ENCODE measurements around the gene TRIM9. TPM values are rescaled to one million over a fixed set of nuclear protein-coding genes. Genes with fewer than 3 reads are reported as not detected.

The TRIM9 gene
- polyA plus RNA-seq, 3 donors, result 1.8 to 2.4 (median 1.9) TPM

DNA sequence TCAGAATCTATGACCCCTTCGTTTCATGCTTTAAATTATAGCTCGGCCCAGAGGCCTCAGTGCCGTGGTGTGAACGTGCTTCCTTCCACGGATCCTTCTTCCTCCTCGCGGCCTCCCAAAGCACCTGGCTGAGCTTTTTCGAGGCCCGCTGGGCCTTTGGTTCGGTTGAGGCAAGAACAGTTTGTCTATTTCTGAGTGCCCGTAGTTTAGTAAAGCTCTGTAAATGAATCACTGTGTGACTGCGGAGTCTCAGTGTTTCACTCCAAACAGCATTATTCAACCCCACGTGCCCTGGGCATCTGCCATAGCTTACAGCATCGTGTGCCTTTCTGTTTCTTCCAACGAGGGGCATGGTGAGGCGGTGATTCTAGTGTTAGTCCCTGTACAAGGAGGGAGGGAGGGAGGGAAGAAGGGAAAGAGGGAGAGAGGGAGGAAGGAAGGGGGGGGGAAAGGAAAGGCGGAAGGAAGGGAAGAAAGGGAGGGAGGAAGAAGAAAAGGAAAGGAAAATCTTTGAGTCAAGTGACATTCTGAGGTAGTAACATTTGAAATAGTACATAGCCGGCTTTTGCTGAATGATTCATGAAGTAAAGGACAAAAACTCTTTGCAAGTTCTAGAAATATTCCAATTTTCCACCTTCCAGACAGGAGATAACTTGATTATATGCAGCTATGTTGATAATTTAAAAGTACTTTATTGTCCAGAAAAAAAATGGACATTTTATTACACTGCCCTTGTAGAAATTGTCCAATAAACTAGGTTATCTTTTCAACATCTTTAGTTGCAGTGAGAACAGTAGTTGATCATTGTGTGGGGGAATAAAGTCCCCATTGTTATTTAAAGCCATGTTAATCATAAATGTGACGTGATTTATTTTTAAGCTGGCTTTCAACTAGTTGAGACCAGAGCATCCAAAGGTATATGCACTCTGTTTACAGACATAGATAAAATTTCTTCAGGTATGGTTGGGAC, 1.2 kb upstream of the TRIM9 start:
- DNase-seq (ENCODE audit: extremely low read depth in 1 of 11, low read depth in 9 of 11, low spot score in 4 of 11), result peak in 2 of 11 donors; percentile 25 to 27

DNA sequence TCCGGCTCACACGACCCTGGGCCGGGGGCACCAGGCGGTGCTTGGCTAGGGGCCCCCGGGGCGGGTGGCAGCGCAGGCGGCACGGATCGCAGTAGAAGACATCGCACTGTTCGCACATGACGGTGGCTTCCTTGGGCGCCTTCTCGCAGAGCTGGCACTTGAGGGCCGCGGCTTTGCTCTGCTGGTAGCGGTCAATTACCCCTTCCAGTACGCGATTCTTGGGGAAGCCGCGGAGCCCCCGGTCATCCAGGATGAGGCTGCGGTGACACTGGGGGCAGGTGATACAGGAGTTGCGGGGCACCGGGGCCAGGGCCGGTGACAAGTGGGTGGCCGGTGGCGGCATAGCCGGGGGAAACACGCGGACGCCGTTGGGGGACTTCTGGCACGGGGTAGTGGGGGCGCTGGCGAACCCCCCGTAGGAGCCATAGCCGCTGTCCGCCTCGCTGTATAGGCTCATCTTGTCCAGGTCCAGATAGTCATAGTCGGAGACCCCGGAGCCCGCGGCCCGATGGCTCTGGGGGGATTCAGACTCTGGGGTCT, 553 bp downstream of the TRIM9 start:
- DNase-seq (ENCODE audit: extremely low read depth in 1 of 11, low read depth in 9 of 11, low spot score in 4 of 11), result peak in 1 of 11 donors; percentile 3

DNA sequence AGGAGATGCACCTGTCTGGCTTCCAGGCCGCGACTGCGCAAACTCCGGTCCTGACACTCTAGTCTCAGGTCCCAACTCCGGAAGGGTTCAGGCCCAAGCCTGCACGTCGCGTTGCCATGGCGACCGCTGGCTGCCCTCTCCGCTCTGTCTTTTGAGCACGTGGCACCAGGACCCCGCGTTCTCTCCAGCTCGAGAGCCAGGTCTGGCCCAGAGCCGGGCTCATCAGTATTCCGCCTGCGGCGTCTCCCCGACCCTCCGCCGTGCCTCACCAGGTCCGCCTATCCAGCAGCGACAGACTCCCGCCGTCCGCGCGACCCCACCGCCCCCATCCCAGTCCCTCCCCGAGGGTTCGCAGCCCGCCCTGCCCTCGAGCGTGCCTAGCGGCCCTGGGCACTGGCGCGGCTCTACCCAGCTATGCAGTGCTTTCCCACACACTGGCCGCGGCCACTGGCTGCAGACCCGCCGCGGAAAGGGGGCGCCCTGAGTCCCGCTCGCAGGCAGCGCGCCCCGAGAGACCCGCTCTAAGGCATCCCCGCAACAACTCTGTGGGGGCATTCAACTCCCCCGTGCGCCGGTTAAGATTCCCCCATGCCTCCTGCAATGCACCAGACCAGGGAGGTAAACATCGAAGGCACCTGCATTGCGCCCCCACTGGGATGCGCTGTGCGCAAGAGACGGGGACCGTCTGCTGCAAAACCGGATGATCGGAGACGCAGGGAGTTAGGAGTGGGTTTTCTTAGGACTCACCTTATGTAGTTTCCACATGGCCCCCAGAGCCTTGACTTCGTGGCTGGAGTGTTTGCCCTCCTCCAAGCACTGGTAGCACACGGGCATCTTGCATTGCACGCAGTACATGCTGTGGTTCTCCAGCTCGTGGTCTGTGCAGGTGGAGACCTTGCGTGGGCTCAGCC, 1.3 kb downstream of the TRIM9 start:
- peak in 3 of 11 donors; percentile 13 to 18 (median 15) for DNase-seq (ENCODE audit: extremely low read depth in 1 of 11, low read depth in 9 of 11, low spot score in 4 of 11)

DNA sequence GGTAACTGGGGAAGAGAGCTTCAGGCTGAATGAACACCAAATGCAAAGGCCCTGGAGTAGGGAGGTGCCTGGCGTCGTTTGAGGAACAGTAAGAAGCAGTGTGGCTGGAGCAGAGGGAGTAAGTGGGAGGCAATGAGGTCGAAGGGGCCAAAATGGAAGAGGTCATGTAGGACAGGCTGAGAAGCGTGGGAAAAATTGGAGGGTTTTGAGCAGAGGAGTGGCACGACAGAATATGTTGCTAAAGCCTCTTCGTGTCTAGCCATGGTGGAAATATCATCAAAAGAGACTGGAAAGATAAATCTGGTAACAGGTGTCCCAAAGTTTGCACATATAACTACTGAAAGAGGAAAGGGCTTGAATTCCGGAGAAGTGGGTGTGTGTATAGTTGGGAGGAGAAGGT, 1.9 kb downstream of the TRIM9 start:
- DNase-seq (ENCODE audit: extremely low read depth in 1 of 11, low read depth in 9 of 11, low spot score in 4 of 11), result no peak

GRCh38 chr14:51089278-51089677, 5.6 kb downstream of the TRIM9 start:
- DNase-seq (ENCODE audit: extremely low read depth in 1 of 11, low read depth in 9 of 11, low spot score in 4 of 11), result no peak

GRCh38 chr14:51087031-51087441, 7.9 kb downstream of the TRIM9 start:
- no peak for DNase-seq (ENCODE audit: extremely low read depth in 1 of 11, low read depth in 9 of 11, low spot score in 4 of 11)

DNA sequence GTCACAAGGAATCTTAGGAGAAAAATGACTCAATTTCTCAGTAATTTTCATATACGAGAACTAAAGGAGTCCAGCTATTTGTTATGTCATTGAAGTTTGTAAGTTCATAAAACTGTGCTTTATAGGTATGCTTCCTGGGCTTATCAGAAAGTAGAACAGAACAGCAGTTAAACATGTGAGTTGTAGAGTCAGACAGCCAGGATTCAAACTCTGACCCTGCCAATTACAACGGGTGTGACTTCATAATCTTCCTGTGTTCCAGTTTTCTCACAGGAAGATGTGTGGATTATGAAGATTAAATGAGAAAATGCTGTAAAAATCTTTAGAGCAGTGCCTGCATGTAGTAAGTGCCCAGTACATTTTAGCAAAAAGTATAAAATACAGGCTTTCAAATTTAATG, 8.9 kb downstream of the TRIM9 start:
- DNase-seq (ENCODE audit: extremely low read depth in 1 of 11, low read depth in 9 of 11, low spot score in 4 of 11), result no peak

DNA sequence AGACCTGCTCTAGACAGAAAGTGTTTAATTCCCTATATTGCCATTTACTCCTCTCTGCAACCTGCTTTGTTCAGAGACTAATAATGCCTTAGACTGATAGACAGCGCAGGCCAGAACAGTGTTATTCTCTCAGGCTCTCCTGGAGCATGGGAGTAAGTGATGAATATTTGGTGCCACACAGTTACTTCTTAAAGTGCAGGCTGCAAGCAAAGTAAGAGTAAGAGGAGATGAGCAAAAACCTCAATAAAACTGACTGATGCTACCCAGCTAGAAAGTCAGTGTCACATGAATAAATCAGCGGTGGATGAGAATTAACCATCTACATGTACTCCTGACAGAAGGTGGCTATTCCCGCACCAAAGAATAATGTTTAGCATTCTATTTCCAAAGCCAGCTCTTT, 9.9 kb downstream of the TRIM9 start:
- DNase-seq (ENCODE audit: extremely low read depth in 1 of 11, low read depth in 9 of 11, low spot score in 4 of 11), result no peak

DNA sequence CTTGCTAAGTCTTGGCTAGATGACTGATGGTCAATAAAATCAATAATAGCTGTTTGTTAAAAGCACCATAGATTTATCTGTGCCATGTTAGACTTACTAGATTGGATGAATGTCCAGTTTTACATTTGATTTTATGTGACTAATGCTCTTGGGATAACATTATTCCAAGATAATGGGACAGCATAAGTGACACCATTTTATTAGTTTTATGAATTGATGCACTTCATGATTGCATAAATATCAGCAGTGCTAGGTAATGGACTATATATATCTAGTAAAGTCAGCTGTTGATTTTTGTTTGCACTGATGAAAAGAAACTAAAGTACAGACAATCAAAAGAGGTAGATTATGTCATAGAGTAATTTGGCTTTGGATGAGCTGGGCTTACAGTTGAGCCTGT, 10.4 kb downstream of the TRIM9 start:
- DNase-seq (ENCODE audit: extremely low read depth in 1 of 11, low read depth in 9 of 11, low spot score in 4 of 11), result no peak

DNA sequence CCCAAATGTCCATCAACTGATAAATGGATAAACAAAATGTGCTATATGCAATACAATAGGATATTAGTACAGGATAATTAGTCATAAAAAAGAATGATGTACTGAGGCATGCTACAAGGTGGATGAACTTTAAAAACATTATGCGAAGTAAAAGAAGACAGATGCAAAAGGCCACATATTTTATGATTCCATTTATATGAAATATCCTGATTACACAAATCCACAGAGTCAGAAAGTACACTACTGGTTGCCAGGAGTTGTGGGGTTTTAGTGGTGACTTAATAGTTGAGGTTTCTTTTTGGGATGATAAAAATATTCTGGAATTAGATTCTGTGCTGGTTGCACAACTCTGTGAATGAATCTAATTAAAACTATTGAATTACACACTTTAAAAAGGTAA, 12.6 kb downstream of the TRIM9 start:
- DNase-seq (ENCODE audit: extremely low read depth in 1 of 11, low read depth in 9 of 11, low spot score in 4 of 11), result no peak

DNA sequence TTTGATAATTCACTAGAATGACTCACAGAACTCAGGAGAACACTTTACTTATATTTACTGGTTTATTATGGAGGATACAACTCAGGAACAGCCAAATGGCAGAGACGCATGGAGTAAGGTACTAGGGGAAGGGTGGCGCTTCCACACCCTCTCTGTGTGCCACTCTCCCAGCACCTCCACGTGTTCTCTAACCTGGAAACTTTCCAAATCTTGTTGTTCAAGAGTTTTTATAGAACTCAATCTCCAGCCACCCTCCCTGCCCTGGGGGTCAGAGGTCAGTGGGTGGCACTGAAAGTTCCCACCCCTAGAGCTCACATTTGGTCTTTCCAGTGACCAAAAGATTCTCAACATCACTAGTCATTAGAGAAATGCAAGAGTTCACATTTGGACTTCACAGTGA, 13.2 kb downstream of the TRIM9 start:
- DNase-seq (ENCODE audit: extremely low read depth in 1 of 11, low read depth in 9 of 11, low spot score in 4 of 11), result no peak

DNA sequence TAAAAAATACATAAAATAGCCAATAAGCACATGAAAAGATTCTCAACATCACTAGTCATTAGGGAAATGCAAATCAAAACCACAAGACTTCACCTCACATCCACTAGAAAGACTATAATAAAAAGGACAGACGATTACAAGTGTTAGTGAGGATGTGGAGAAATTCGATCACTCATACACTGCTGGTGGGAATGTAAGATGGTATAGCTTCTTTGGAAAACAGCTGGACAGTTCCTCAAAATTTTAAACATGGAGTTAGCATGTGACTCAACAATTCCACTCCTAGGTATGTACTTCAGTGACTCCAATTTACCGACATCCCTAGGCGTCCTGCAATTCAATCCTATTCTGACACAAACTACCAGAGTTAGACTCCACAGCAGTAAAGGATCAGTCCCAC, 13.7 kb downstream of the TRIM9 start:
- no peak for DNase-seq (ENCODE audit: extremely low read depth in 1 of 11, low read depth in 9 of 11, low spot score in 4 of 11)

DNA sequence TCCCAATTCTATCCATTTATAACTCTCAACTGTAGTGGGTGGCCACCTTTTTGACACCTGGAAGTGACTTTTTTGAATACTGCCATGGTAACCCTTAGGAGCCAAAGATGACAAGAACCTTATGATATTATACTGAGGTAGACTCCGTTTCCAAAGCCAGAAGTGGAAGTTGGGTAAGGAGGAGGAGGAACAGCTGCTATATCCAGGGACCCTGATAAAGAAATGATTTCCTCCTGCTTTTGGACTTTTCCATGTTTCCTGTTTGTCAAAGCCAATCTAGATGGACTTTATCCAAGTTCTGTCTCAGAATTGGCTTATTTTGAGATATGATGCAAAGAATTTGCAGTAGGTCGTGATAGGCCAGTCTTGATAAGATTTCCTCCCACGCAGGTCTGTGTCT, 14.3 kb downstream of the TRIM9 start:
- DNase-seq (ENCODE audit: extremely low read depth in 1 of 11, low read depth in 9 of 11, low spot score in 4 of 11), result no peak

DNA sequence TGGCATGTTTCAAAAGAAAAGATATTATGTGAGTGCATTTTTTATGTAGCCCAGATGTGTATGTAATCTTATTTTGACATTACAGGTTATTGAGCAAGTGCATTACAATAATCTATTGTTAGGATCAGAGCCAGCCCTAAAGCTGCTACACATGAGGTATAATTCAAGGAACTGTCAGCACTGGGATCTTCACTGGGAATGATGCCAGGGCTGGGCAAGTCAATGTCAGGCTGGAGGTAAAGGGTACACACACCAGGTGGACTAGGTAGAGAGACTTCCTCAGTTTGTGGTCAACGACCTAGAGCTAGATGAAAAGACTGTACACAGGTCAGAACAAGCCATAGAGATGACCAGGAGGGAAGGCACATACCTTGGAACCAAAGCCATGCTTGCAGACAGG, 15.4 kb downstream of the TRIM9 start:
- DNase-seq (ENCODE audit: extremely low read depth in 1 of 11, low read depth in 9 of 11, low spot score in 4 of 11), result no peak

DNA sequence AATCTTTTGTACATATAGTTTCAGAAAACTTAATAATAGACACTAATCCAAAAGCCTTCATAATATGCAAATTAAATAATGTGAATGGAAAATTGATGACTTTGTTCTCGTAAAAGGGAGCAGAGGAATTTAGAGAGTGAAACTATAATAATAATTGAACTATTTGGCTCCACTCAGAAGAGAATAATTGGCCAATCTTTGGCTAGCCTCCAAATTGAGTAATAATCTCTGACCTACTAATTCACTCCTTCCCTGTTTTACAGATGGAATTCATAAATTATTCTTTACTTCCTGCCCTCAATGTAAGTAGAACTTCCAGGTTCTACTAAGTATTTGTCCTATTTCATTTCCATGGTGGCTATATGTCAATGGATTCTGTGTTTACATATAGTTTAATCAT, 15.8 kb downstream of the TRIM9 start:
- no peak for DNase-seq (ENCODE audit: extremely low read depth in 1 of 11, low read depth in 9 of 11, low spot score in 4 of 11)

GRCh38 chr14:51074701-51075385, 20.1 kb downstream of the TRIM9 start:
- DNase-seq (ENCODE audit: extremely low read depth in 1 of 11, low read depth in 9 of 11, low spot score in 4 of 11), result no peak

DNA sequence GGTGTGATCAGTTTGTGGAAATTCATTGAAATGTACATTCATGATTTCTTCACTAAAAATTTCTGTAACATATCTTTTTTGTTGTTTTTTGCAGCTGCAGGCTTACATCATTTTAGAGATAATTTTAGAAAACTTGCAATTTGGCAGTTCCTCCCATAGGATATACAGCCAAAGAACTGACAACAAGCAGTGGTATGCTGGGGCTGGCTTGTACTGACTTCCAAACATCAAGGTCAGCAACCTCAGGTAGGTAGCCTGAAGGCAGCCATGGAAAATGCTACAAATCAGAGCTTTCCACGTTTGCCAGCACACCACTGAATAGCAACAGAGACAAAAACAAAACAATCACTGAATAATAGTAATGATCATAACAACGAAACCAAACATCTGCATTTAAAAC, 21.2 kb downstream of the TRIM9 start:
- no peak for DNase-seq (ENCODE audit: extremely low read depth in 1 of 11, low read depth in 9 of 11, low spot score in 4 of 11)

- no peak for DNase-seq (ENCODE audit: extremely low read depth in 1 of 11, low read depth in 9 of 11, low spot score in 4 of 11)
These were observed 21.9 kb downstream of the TRIM9 start for GRCh38 chr14:51072976-51073375.

DNA sequence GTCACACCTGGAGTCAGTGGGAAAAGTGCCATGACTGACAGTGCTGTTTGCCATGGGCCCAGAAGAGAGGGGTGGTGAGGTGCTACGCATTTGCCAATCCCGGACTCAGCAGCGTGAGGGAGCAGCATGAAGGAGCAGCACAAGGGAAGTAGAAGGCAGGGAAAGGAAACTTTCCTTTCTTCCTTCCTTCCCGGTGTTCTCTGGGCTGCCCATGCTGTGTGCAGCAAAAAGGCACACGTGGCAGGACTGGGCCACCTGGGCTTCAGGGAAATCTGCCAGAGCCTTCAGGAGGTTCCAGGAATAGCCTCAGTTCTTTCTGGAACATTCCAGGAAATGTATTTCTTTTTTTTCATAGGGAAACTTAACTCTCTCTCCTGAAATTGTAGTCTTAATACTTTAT, 23.0 kb downstream of the TRIM9 start:
- no peak for DNase-seq (ENCODE audit: extremely low read depth in 1 of 11, low read depth in 9 of 11, low spot score in 4 of 11)
